Stimulated activated naive CD8-positive, alpha-beta T cell treated with anti-CD3 and anti-CD28 coated beads, Interleukin-15, Interleukin-2, amounts not matched to agents 100 ng/mL and 50 ng/mL, for 24 hours (primary cell): ENCODE measurements around the gene HAND2.

Experiments used
- H3K27ac Mint-ChIP-seq: one replicate; pipeline ENCODE4 v1.8.0; 2021; ENCODE audit warnings: mild to moderate bottlenecking, mixed read lengths
- H3K27me3 Mint-ChIP-seq: one replicate; pipeline ENCODE4 v1.8.0; 2021; ENCODE audit warnings: mixed read lengths
- H3K36me3 Mint-ChIP-seq: one replicate; pipeline ENCODE4 v1.8.0; 2021; ENCODE audit warnings: low read depth, mixed read lengths
- H3K4me1 Mint-ChIP-seq: one replicate; pipeline ENCODE4 v1.8.0; 2021; ENCODE audit warnings: low read depth, mixed read lengths
- H3K4me3 Mint-ChIP-seq: one replicate; pipeline ENCODE4 v1.8.0; 2021; ENCODE audit warnings: mild to moderate bottlenecking, mixed read lengths
- H3K9me3 Mint-ChIP-seq: one replicate; pipeline ENCODE4 v1.8.0; 2021; ENCODE audit warnings: mixed read lengths

Gene HAND2

GRCh38 chr4:173545440-173545839 is 15.4 kb upstream of the HAND2 start:
- no peak overlapping the region for H3K27ac Mint-ChIP-seq
- no peaks in the 10 kb centered on the region for H3K4me1 Mint-ChIP-seq
- H3K9me3 Mint-ChIP-seq = no peaks in the 10 kb centered on the region
- peaks cover 63% of the 10 kb centered on the region for H3K27me3 Mint-ChIP-seq
- no peak overlapping the region for H3K4me3 Mint-ChIP-seq
- no peaks in the 10 kb centered on the region for H3K36me3 Mint-ChIP-seq

- peaks cover 68% of the 10 kb centered on the region for H3K27me3 Mint-ChIP-seq
- peaks cover 8% of the 10 kb centered on the region for H3K4me1 Mint-ChIP-seq
- H3K36me3 Mint-ChIP-seq = no peaks in the 10 kb centered on the region
- H3K9me3 Mint-ChIP-seq = no peaks in the 10 kb centered on the region
- H3K4me3 Mint-ChIP-seq = no peak overlapping the region
- H3K27ac Mint-ChIP-seq = no peak overlapping the region
Measured at GRCh38 chr4:173543266-173543665, 13.2 kb upstream of the HAND2 start.

GRCh38 chr4:173539986-173540385 is 10.0 kb upstream of the HAND2 start:
- Mint-ChIP-seq H3K27me3 (peaks cover 76% of the 10 kb centered on the region), H3K4me3 (no peak overlapping the region), H3K36me3 (no peaks in the 10 kb centered on the region), H3K9me3 (no peaks in the 10 kb centered on the region), H3K4me1 (peaks cover 8% of the 10 kb centered on the region), H3K27ac (no peak overlapping the region)

GRCh38 chr4:173538909-173539445 is 8.9 kb upstream of the HAND2 start:
- no peaks in the 10 kb centered on the region for H3K9me3 Mint-ChIP-seq
- peaks cover 84% of the 10 kb centered on the region for H3K27me3 Mint-ChIP-seq
- no peak overlapping the region for H3K27ac Mint-ChIP-seq
- peaks cover 8% of the 10 kb centered on the region for H3K4me1 Mint-ChIP-seq
- H3K36me3 Mint-ChIP-seq = no peaks in the 10 kb centered on the region
- peak overlapping the region; percentile 73 for H3K4me3 Mint-ChIP-seq

- H3K4me3 Mint-ChIP-seq = peak overlapping the region; percentile 73
Measured at GRCh38 chr4:173538148-173538908, 8.3 kb upstream of the HAND2 start.

GRCh38 chr4:173537613-173538147 is 7.7 kb upstream of the HAND2 start:
- Mint-ChIP-seq H3K27me3 (peaks cover 87% of the 10 kb centered on the region), H3K9me3 (no peaks in the 10 kb centered on the region), H3K27ac (no peak overlapping the region), H3K4me1 (peaks cover 8% of the 10 kb centered on the region), H3K4me3 (no peak overlapping the region), H3K36me3 (no peaks in the 10 kb centered on the region)

More at GRCh38 chr4:173538148-173538908, 8.3 kb upstream of the HAND2 start:
- Mint-ChIP-seq H3K27me3 (peaks cover 85% of the 10 kb centered on the region), H3K4me1 (peaks cover 8% of the 10 kb centered on the region), H3K36me3 (no peaks in the 10 kb centered on the region), H3K9me3 (no peaks in the 10 kb centered on the region), H3K27ac (no peak overlapping the region)

- Mint-ChIP-seq H3K27ac (no peak overlapping the region), H3K36me3 (no peaks in the 10 kb centered on the region), H3K9me3 (no peaks in the 10 kb centered on the region), H3K27me3 (peaks cover 91% of the 10 kb centered on the region), H3K4me3 (no peak overlapping the region), H3K4me1 (peaks cover 8% of the 10 kb centered on the region)
Measured at GRCh38 chr4:173536808-173537429, 6.9 kb upstream of the HAND2 start.

GRCh38 chr4:173535957-173536356 is 5.9 kb upstream of the HAND2 start:
- Mint-ChIP-seq H3K4me1 (peaks cover 8% of the 10 kb centered on the region), H3K36me3 (no peaks in the 10 kb centered on the region), H3K4me3 (no peak overlapping the region), H3K27me3 (peaks cover 96% of the 10 kb centered on the region), H3K9me3 (no peaks in the 10 kb centered on the region), H3K27ac (no peak overlapping the region)

- Mint-ChIP-seq H3K27me3 (peaks cover 97% of the 10 kb centered on the region), H3K4me1 (peaks cover 10% of the 10 kb centered on the region), H3K9me3 (no peaks in the 10 kb centered on the region), H3K4me3 (no peak overlapping the region), H3K36me3 (no peaks in the 10 kb centered on the region), H3K27ac (no peak overlapping the region)
Measured at GRCh38 chr4:173535165-173535902, 5.3 kb upstream of the HAND2 start.

GRCh38 chr4:173534434-173534833 is 4.4 kb upstream of the HAND2 start:
- no peak overlapping the region for H3K4me3 Mint-ChIP-seq
- H3K27me3 Mint-ChIP-seq = peaks cover 97% of the 10 kb centered on the region
- peaks cover 18% of the 10 kb centered on the region for H3K4me1 Mint-ChIP-seq
- H3K27ac Mint-ChIP-seq = no peak overlapping the region
- no peaks in the 10 kb centered on the region for H3K9me3 Mint-ChIP-seq
- no peaks in the 10 kb centered on the region for H3K36me3 Mint-ChIP-seq

- H3K4me1 Mint-ChIP-seq = peaks cover 18% of the 10 kb centered on the region
- H3K36me3 Mint-ChIP-seq = peaks cover 8% of the 10 kb centered on the region
- no peak overlapping the region for H3K27ac Mint-ChIP-seq
- peaks cover 3% of the 10 kb centered on the region for H3K9me3 Mint-ChIP-seq
- no peak overlapping the region for H3K4me3 Mint-ChIP-seq
- H3K27me3 Mint-ChIP-seq = peaks cover 92% of the 10 kb centered on the region
Measured at GRCh38 chr4:173532725-173533511, 2.9 kb upstream of the HAND2 start.

GRCh38 chr4:173531086-173531965 is 1.3 kb upstream of the HAND2 start:
- Mint-ChIP-seq H3K27me3 (peaks cover 91% of the 10 kb centered on the region), H3K4me3 (no peak overlapping the region), H3K27ac (no peak overlapping the region), H3K9me3 (peaks cover 3% of the 10 kb centered on the region), H3K36me3 (peaks cover 8% of the 10 kb centered on the region), H3K4me1 (peaks cover 18% of the 10 kb centered on the region)

GRCh38 chr4:173530326-173531085 is 477 bp upstream of the HAND2 start:
- no peak overlapping the region for H3K27ac Mint-ChIP-seq
- H3K4me3 Mint-ChIP-seq = peak overlapping the region; percentile 57
- peaks cover 18% of the 10 kb centered on the region for H3K4me1 Mint-ChIP-seq
- H3K36me3 Mint-ChIP-seq = peaks cover 12% of the 10 kb centered on the region
- peaks cover 91% of the 10 kb centered on the region for H3K27me3 Mint-ChIP-seq
- H3K9me3 Mint-ChIP-seq = peaks cover 3% of the 10 kb centered on the region
